ENCODE data around the gene NPPB. TPM values are rescaled to one million over a fixed set of nuclear protein-coding genes. Genes with fewer than 3 reads are reported as not detected.

The NPPB gene
- total RNA-seq, 1 experiment from 2014 or later = not detected

DNA sequence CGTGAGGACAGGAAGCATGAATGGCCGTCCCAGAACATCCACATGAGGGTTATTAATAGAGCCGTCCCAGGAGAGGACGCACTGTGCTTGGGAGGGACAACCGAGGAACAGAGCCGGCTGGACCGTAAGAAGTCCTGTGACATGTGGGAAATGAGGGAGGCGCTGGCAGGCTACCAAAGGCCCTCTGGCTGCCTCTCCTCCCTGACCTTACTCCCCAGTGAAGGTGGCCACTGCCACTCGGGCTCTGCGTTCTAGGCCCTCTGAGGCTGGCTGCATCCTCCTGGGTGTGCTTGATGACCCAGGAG lies 15.5 kb upstream of the NPPB start:
- CTCF ChIA-PET = no interaction called here
- no TSS peak for BruUV-seq (replicated peaks)
- H3K27ac Mint-ChIP-seq (ENCODE audit: low read depth, unreplicated experiment) = no peak overlapping the region

DNA sequence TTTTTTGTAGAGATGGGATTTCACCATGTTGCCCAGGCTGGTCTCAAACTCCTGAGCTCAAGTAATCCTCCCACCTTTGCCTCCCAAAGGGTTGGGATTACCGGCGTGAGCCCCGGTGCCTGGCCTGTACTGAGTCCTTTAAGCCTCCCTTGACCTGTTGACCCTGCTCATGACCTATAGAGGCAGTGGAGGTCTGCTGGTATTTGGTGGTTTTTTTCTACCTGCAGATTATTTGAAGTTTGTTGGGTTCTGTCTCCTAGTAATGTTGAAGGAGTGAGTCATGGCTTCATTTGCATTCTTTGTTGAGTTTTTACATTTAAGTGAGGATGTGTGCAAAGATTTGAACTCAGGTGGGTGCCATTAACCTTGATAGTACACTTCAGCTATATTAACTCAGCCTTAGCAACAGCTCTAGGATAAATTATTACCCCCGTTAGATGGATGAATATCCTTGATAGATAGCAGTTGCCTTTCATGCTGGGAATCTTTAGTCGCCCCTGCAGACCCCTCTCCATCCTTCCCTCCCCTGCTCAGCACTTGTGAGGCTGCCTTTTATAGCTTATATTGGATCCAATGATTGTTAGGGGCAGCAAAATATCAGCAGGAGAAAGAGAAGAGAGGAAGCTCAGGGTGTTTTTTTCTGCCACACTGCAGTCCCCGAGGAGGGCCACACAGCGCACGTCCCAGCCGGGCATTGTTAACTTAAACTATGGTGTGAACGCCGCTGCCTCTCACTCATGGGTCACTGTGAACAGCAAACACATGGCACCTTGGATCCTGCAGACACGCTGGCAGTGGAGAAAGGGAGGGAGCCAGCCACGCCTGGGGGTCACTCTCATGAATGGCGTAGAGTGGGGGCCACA lies 14.9 kb upstream of the NPPB start:
- TF ChIP-seq, protein P1, sequence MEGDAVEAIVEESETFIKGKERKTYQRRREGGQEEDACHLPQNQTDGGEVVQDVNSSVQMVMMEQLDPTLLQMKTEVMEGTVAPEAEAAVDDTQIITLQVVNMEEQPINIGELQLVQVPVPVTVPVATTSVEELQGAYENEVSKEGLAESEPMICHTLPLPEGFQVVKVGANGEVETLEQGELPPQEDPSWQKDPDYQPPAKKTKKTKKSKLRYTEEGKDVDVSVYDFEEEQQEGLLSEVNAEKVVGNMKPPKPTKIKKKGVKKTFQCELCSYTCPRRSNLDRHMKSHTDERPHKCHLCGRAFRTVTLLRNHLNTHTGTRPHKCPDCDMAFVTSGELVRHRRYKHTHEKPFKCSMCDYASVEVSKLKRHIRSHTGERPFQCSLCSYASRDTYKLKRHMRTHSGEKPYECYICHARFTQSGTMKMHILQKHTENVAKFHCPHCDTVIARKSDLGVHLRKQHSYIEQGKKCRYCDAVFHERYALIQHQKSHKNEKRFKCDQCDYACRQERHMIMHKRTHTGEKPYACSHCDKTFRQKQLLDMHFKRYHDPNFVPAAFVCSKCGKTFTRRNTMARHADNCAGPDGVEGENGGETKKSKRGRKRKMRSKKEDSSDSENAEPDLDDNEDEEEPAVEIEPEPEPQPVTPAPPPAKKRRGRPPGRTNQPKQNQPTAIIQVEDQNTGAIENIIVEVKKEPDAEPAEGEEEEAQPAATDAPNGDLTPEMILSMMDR (IDR thresholded peaks at IDR 0.05; ENCODE audit: unreplicated experiment) = no peak
- Mint-ChIP-seq H3K4me3 (ENCODE audit: unreplicated experiment) (no peak overlapping the region), H3K36me3 (ENCODE audit: insufficient read depth, unreplicated experiment) (peaks cover 7% of the 10 kb centered on the region), H3K27me3 (ENCODE audit: insufficient read depth, unreplicated experiment) (peaks cover 83% of the 10 kb centered on the region), H3K4me1 (ENCODE audit: insufficient read depth, unreplicated experiment) (no peaks in the 10 kb centered on the region), H3K9me3 (ENCODE audit: unreplicated experiment) (no peaks in the 10 kb centered on the region), H3K27ac (ENCODE audit: low read depth, unreplicated experiment) (no peak overlapping the region)
- intact Hi-C loops (cut with micrococcal nuclease) = no loop called here
- BruUV-seq (replicated peaks) = no TSS peak
- DNase-seq (ENCODE audit: unreplicated experiment) = no peak
- ChIA-PET CTCF (no interaction called here), POLR2A (interaction anchor here (0.6 to 0.8 kb wide), 2 partner anchors 12 to 24 kb away, joined by 3 read pairs; no protein-coding TSS in a partner anchor)

More for the DNA sequence above, 15.5 kb upstream of the NPPB start:
- H3K4me1 Mint-ChIP-seq (ENCODE audit: insufficient read depth, unreplicated experiment) = no peaks in the 10 kb centered on the region
- no peak overlapping the region for H3K4me3 Mint-ChIP-seq (ENCODE audit: unreplicated experiment)
- intact Hi-C loops (cut with micrococcal nuclease) = no loop called here
- H3K9me3 Mint-ChIP-seq (ENCODE audit: unreplicated experiment) = no peaks in the 10 kb centered on the region
- peaks cover 7% of the 10 kb centered on the region for H3K36me3 Mint-ChIP-seq (ENCODE audit: insufficient read depth, unreplicated experiment)
- POLR2A ChIA-PET = interaction anchor here (0.6 kb wide), 1 partner anchor 25 kb away, joined by 3 read pairs; no protein-coding TSS in a partner anchor
- H3K27me3 Mint-ChIP-seq (ENCODE audit: insufficient read depth, unreplicated experiment) = peaks cover 83% of the 10 kb centered on the region
- DNase-seq (ENCODE audit: unreplicated experiment) = no peak
- TF ChIP-seq, protein P1 (IDR thresholded peaks at IDR 0.05; ENCODE audit: unreplicated experiment) = no peak

DNA sequence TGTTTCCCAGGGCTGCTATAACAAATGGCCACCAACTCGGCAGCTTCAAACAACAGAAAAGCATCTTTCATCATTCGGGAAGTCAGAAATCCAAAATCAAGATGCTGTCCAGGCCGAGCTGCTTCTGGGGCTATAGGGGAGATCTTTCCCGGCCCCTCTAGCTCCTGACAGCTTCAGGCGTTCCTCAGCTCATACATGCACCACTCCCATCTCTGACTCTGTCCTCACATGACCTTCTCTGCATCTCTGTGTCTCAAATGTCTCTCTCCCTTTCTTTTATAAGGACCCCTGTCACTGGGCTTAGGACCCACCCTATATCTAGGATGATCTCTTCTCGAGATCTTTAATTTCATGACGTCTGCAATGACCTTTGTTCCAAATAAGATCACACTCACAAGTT lies 13.8 kb upstream of the NPPB start:
- Mint-ChIP-seq H3K4me1 (ENCODE audit: insufficient read depth, unreplicated experiment) (no peaks in the 10 kb centered on the region), H3K9me3 (ENCODE audit: unreplicated experiment) (no peaks in the 10 kb centered on the region), H3K4me3 (ENCODE audit: unreplicated experiment) (no peak overlapping the region), H3K27me3 (ENCODE audit: insufficient read depth, unreplicated experiment) (peaks cover 93% of the 10 kb centered on the region), H3K27ac (ENCODE audit: low read depth, unreplicated experiment) (no peak overlapping the region), H3K36me3 (ENCODE audit: insufficient read depth, unreplicated experiment) (peaks cover 7% of the 10 kb centered on the region)
- POLR2A ChIA-PET = interaction anchor here (0.8 kb wide), 1 partner anchor 10 kb away, joined by 3 read pairs; no protein-coding TSS in a partner anchor
- intact Hi-C loops (cut with micrococcal nuclease) = no loop called here
- TF ChIP-seq, protein P1 (IDR thresholded peaks at IDR 0.05; ENCODE audit: unreplicated experiment) = no peak
- BruUV-seq (replicated peaks) = no TSS peak
- CTCF ChIA-PET = interaction anchor here (0.7 kb wide), 1 partner anchor 19 kb away, joined by 3 read pairs; no protein-coding TSS in a partner anchor
- DNase-seq (ENCODE audit: unreplicated experiment) = no peak

DNA sequence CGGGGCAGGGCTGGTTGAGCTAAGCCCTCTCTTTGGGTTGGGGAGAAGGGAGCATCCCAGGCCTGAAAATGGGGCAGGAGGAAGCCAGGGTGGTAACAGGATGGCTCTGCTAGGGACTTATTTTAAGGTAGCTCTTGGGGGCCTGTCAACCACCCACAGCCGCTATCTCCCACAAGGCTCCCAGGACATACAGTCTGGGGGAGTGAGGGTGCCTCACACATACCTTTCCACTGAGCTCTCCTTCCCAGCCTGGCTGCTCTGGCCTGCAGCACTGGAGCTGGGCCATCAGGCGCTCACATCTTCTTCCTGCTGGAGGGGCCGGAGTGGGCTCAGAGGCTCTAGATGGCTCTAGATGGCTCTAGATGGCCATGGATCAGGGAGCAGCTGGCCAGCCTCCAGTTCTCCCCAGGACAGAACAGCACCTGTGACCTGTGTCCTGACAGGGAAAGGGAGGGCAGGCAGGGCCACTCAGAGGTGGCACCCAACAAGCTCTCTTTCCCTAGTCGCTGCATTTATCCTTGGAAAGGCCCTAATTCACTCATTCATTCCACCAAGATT lies 11.0 kb upstream of the NPPB start:
- Mint-ChIP-seq H3K27me3 (ENCODE audit: insufficient read depth, unreplicated experiment) (peaks cover 72% of the 10 kb centered on the region), H3K4me1 (ENCODE audit: insufficient read depth, unreplicated experiment) (no peaks in the 10 kb centered on the region), H3K27ac (ENCODE audit: low read depth, unreplicated experiment) (no peak overlapping the region), H3K9me3 (ENCODE audit: unreplicated experiment) (no peaks in the 10 kb centered on the region), H3K4me3 (ENCODE audit: unreplicated experiment) (no peak overlapping the region), H3K36me3 (ENCODE audit: insufficient read depth, unreplicated experiment) (peaks cover 7% of the 10 kb centered on the region)
- CTCF ChIA-PET = interaction anchor here (0.7 to 1.3 kb wide), 3 partner anchors 15 to 25 kb away, joined by 3 read pairs; no protein-coding TSS in a partner anchor
- BruUV-seq (replicated peaks) = no TSS peak
- DNase-seq (ENCODE audit: unreplicated experiment) = no peak
- TF ChIP-seq, protein P1 (IDR thresholded peaks at IDR 0.05; ENCODE audit: unreplicated experiment) = no peak
- intact Hi-C loops (cut with micrococcal nuclease) = no loop called here
- POLR2A ChIA-PET = interaction anchor here (1.4 kb wide), 1 partner anchor 38 kb away, joined by 5 read pairs; no protein-coding TSS in a partner anchor

Data from MCF 10A (cell line).